Sigmoid colon (tissue), 7 donors: ENCODE results near the gene DOCK9. TPM values are rescaled to one million over a fixed set of nuclear protein-coding genes. Genes with fewer than 3 reads are reported as not detected.

Experiments
- DNase-seq: peaks from one replicate; pipeline ENCODE4 v3.0.0-alpha.2; 2019
- H3K27ac ChIP-seq, 4 donors: fragments of 200-600 bp; sonication (generic); one replicate each; pipeline ENCODE4 v1.5.1; 2016 to 2019; ENCODE audit warnings: mild to moderate bottlenecking in 1 of 4
- H3K27me3 ChIP-seq, 3 donors: fragments of 200-600 bp; sonication (generic); one replicate each; pipeline ENCODE4 v1.5.1; 2019; ENCODE audit warnings: mild to moderate bottlenecking in 1 of 3
- H3K36me3 ChIP-seq, 4 donors: fragments of 200-600 bp; sonication (generic); one replicate each; pipeline ENCODE4 v1.5.1; 2016 to 2019
- H3K4me1 ChIP-seq, 4 donors: fragments of 200-600 bp; sonication (generic); one replicate each; pipeline ENCODE4 v1.5.1; 2017 to 2019
- H3K4me3 ChIP-seq, 4 donors: fragments of 200-600 bp; sonication (generic); one replicate each; pipeline ENCODE4 v1.5.1; 2017 to 2019; ENCODE audit warnings: mild to moderate bottlenecking in 2 of 4, moderate library complexity in 1 of 4
- H3K9me3 ChIP-seq, 4 donors: fragments of 200-600 bp in 3 of 4; sonication (generic) in 3 of 4; one replicate each; pipeline versions ENCODE4 v1.5.1 to v1.6.1; 2013 to 2019
- CTCF ChIP-seq, 4 experiments: fragments of 450-650 bp in 3 of 4; fragments of 200-600 bp in 1 of 4; IDR thresholded peaks; one replicate each; pipeline ENCODE4 v1.5.1; 2016 to 2019; ENCODE audit warnings: antibody characterized with exemption in 4 of 4, mild to moderate bottlenecking in 3 of 4, moderate library complexity in 2 of 4
- EP300 ChIP-seq, 4 donors: sonication (generic); formaldehyde crosslinking; IDR thresholded peaks; one replicate each; pipeline ENCODE4 v1.6.1; 2017; ENCODE audit warnings: antibody characterized with exemption in 4 of 4
- POLR2A ChIP-seq, 2 donors: fragments of 450-650 bp; IDR thresholded peaks; one replicate each; pipeline ENCODE4 v1.6.1; 2016; ENCODE audit warnings: antibody characterized with exemption in 2 of 2, mild to moderate bottlenecking in 2 of 2, moderate library complexity in 2 of 2
- POLR2AphosphoS5 ChIP-seq, 4 donors: sonication (generic); formaldehyde crosslinking; IDR thresholded peaks; one replicate each; pipeline ENCODE4 v1.6.1; 2017; ENCODE audit warnings: antibody characterized with exemption in 4 of 4
- WGBS, 2 donors: extraction: QIAGEN DNeasy Blood & Tissue Kit; methylation state at CpG; one replicate each; pipeline ENCODE4 v1.1.7; 2013; 5-methylcytosine and 5-hydroxymethylcytosine counted together
- intact Hi-C: fragments of 100-400 bp; cut with DNase I; formaldehyde crosslinking; loops from one replicate; pipeline ENCODE4 v1.15.1; 2023
- polyA plus RNA-seq, 3 donors: library from polyadenylated mRNA; stranded (reverse); fragments of 200-250 nt; gene quantifications; one replicate each; pipeline ENCODE4 v1.2.3, GENCODE V29; 2013
- total RNA-seq, 4 donors: library from RNA; depleted of rRNA; stranded (reverse); fragments of >200 nt; gene quantifications; one replicate each; pipeline ENCODE4 v1.1.0, GENCODE V29; 2016
- donor health status: healthy with polysubstance abuse.
- donor health status: Bipolar disorder and iron deficiency.
- donor health status: healthy.

Gene DOCK9
- total and polyA plus RNA-seq, 7 donors, result 10.8 to 126 (median 60.4) TPM

DNA sequence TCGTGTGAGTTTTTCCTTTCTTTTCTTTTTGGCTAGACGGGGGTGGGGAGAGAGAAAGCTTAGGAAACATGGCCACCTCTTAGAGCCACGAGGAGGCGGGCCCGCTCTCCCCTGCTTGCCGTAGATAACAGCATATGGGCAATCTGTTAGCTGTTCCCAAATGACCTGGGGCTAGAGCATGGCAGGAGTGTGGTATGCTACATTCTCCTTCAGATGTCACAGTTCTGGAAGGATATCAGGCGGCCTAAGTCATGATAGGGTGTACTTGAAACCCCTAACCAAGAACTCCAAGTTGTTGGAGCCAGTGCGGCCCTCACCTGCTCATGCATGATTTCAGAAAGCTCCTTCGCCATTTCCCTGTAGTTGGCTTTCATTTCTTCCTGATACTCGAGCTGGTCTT, 181.1 kb downstream of the DOCK9 start:
- Histone ChIP-seq H3K4me1 (peaks cover 0 to 10% (median under 1%) of the 10 kb centered on the region in 4 donors), H3K9me3 (no peaks in the 10 kb centered on the region), H3K4me3 (no peak overlapping the region), H3K36me3 (peaks cover 4 to 71% (median 23%) of the 10 kb centered on the region in 4 donors), H3K27me3 (no peaks in the 10 kb centered on the region), H3K27ac (no peak overlapping the region)
- intact Hi-C loops, result no loop called here
- no peak for DNase-seq
- WGBS, 2 donors, result 93 to 95% methylated on average over 10 of the region's 10 CpGs
- TF ChIP-seq EP300 (IDR thresholded peaks at IDR 0.05), result no peak

DNA sequence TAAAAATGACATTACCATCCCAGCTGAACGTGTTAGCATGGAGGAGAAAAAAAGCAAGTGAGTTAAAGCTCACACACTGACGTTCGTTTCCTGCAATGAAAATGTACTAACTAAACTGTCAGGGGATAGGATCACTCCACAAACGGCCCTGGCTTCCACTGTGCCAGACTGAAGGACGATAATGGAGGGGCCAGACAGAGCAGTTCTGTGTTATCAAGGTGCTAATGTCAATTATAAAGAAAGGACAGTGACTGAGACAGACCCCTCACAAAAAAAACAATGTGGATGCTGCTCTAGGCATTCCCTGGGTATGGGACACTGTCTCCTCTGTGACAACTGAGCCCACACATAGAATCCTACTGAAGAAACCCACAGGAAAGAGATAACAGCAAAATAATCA, 181.7 kb downstream of the DOCK9 start:
- Histone ChIP-seq H3K4me3 (no peak overlapping the region), H3K36me3 (peaks cover 4 to 71% (median 23%) of the 10 kb centered on the region in 4 donors), H3K27me3 (no peaks in the 10 kb centered on the region), H3K27ac (no peak overlapping the region), H3K9me3 (no peaks in the 10 kb centered on the region), H3K4me1 (peaks cover 0 to 8% (median 0%) of the 10 kb centered on the region in 4 donors)
- no peak for DNase-seq
- intact Hi-C loops, result no loop called here
- 93 to 94% methylated on average over 5 of the region's 5 CpGs for WGBS, 2 donors
- TF ChIP-seq POLR2A (IDR thresholded peaks at IDR 0.05) (no peak), POLR2AphosphoS5 (IDR thresholded peaks at IDR 0.05) (no peak), EP300 (IDR thresholded peaks at IDR 0.05) (no peak), CTCF (IDR thresholded peaks at IDR 0.05) (no peak)

DNA sequence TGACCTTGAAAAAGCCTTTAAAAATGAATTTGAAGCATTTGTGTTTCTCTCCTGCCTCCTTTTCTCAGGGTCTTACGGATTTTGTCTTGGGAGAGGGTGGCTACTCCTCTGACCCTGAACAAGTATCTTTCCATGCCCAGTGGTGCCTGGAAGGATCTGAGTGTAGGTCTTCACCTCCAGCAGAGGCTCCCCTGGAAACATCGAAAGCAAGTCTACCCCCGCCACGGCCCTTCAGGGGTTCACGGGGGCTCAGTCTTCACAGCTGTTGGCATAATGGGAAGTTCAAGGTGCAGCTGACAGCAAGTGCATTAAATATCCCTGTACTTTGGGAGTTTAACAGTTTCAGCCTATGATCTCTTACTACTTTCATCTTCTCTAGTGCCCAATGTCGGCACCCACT, 182.6 kb downstream of the DOCK9 start:
- H3K4me1 ChIP-seq, result peaks cover 0 to 8% (median 0%) of the 10 kb centered on the region in 4 donors
- intact Hi-C loops, result no loop called here
- no peak for DNase-seq
- H3K9me3 ChIP-seq, result no peaks in the 10 kb centered on the region
- H3K27me3 ChIP-seq, result no peaks in the 10 kb centered on the region
- TF ChIP-seq CTCF (IDR thresholded peaks at IDR 0.05) (no peak), EP300 (IDR thresholded peaks at IDR 0.05) (no peak)
- H3K4me3 ChIP-seq, result no peak overlapping the region
- no peak overlapping the region for H3K27ac ChIP-seq
- peaks cover 4 to 66% (median 22%) of the 10 kb centered on the region in 4 donors for H3K36me3 ChIP-seq
- WGBS, 2 donors, result 94 to 96% methylated on average over 6 of the region's 6 CpGs

DNA sequence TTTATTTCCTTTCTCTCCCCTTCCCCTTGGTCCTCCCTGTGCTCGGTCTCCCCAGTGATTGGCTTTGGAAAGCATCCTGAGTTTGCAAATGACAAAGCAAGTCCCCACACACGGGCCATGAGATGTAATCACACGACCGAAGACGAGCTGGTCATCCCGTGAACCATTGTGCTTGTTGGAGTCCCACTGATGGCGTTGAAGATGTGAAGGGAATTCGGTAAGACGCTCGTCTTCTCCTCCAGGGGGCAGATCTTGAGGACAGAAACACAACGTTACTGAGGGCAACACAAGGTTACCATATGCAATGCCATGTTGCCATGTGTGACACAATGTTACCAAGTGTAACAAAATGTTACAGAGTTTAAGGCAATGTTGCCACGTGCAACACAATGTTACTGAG, 183.4 kb downstream of the DOCK9 start:
- peaks cover 0 to 8% (median 0%) of the 10 kb centered on the region in 4 donors for H3K4me1 ChIP-seq
- peaks cover 4 to 60% (median 18%) of the 10 kb centered on the region in 4 donors for H3K36me3 ChIP-seq
- 96% methylated on average over 12 of the region's 12 CpGs for WGBS, 2 donors
- no peak overlapping the region for H3K4me3 ChIP-seq
- no peak for DNase-seq
- intact Hi-C loops, result no loop called here
- H3K27me3 ChIP-seq, result no peaks in the 10 kb centered on the region
- no peak overlapping the region for H3K27ac ChIP-seq
- no peaks in the 10 kb centered on the region for H3K9me3 ChIP-seq
- TF ChIP-seq EP300 (IDR thresholded peaks at IDR 0.05), result no peak
- TF ChIP-seq POLR2AphosphoS5 (IDR thresholded peaks at IDR 0.05), result no peak
- TF ChIP-seq CTCF (IDR thresholded peaks at IDR 0.05), result no peak
- no peak for TF ChIP-seq POLR2A (IDR thresholded peaks at IDR 0.05)

- intact Hi-C loops, result no loop called here
- WGBS, 2 donors, result 83 to 89% methylated on average over 11 of the region's 11 CpGs
- Histone ChIP-seq H3K4me1 (peaks cover 0 to 8% (median 0%) of the 10 kb centered on the region in 4 donors), H3K4me3 (no peak overlapping the region), H3K27me3 (no peaks in the 10 kb centered on the region), H3K9me3 (no peaks in the 10 kb centered on the region), H3K36me3 (peaks cover 4 to 44% (median 15%) of the 10 kb centered on the region in 4 donors), H3K27ac (no peak overlapping the region)
- DNase-seq, result no peak
- TF ChIP-seq POLR2AphosphoS5 (IDR thresholded peaks at IDR 0.05) (no peak), CTCF (IDR thresholded peaks at IDR 0.05) (no peak), EP300 (IDR thresholded peaks at IDR 0.05) (no peak), POLR2A (IDR thresholded peaks at IDR 0.05) (no peak)
Measured at GRCh38 chr13:98792785-98793495, 184.9 kb downstream of the DOCK9 start.
